Kidney tubule cell (primary cell): Measurements from ENCODE around the gene CBLIF.
A peak's percentile ranks its signal among the peaks of the same experiment; 100 is the strongest.
"Not testable (repeated sequence)": the region's sequence is repeated elsewhere in the genome, so short reads cannot be mapped to it uniquely, and the experiment has no call there.

ENCODE experiments used
- DNase-seq: peaks from one replicate; pipeline ENCODE4 v3.0.0-alpha.2; 2018; ENCODE audit warnings: low spot score

The CBLIF gene

GRCh38 chr11:59794417-59794816, 50.9 kb downstream of the CBLIF start:
- no peak for DNase-seq

- DNase-seq: no peak
Measured at GRCh38 chr11:59792507-59792906, 52.8 kb downstream of the CBLIF start.

GRCh38 chr11:59791639-59792038, 53.7 kb downstream of the CBLIF start:
- no peak for DNase-seq

- peak; percentile 52 for DNase-seq
Measured at GRCh38 chr11:59787816-59788215, 57.5 kb downstream of the CBLIF start.

GRCh38 chr11:59787255-59787588, 58.1 kb downstream of the CBLIF start:
- no peak for DNase-seq

- DNase-seq: no peak
Measured at GRCh38 chr11:59785818-59786217, 59.5 kb downstream of the CBLIF start.

- not testable (repeated sequence) for DNase-seq
Measured at GRCh38 chr11:59784441-59784840, 60.9 kb downstream of the CBLIF start.

GRCh38 chr11:59783632-59784090, 61.6 kb downstream of the CBLIF start:
- DNase-seq: no peak

- no peak for DNase-seq
Measured at GRCh38 chr11:59782080-59782479, 63.2 kb downstream of the CBLIF start.

- DNase-seq: no peak
Measured at GRCh38 chr11:59779487-59779886, 65.8 kb downstream of the CBLIF start.
